MG63 (cell line): ENCODE data around the gene CACNA1C. TPM values are rescaled to one million over a fixed set of nuclear protein-coding genes. Genes with fewer than 3 reads are reported as not detected.

Experiments
- DNase-seq: peaks from one replicate; pipeline ENCODE4 v3.0.0-alpha.2; 2020
- H3K27me3 ChIP-seq: fragments of 250-450 bp; sonication (Bioruptor Pico); 2 replicates; pipeline ENCODE4 v1.5.1; 2020; ENCODE audit warnings: mild to moderate bottlenecking, moderate library complexity
- H3K36me3 ChIP-seq: fragments of 250-450 bp; sonication (Bioruptor Pico); 2 replicates; pipeline ENCODE4 v1.5.1; 2020; ENCODE audit warnings: mild to moderate bottlenecking, moderate library complexity
- H3K4me3 ChIP-seq: fragments of 250-450 bp; sonication (Bioruptor Pico); 2 replicates; pipeline ENCODE4 v1.5.1; 2020; ENCODE audit warnings: mild to moderate bottlenecking, moderate library complexity
- H3K9me3 ChIP-seq: fragments of 250-450 bp; sonication (Bioruptor Pico); 2 replicates; pipeline ENCODE4 v1.5.1; 2020; ENCODE audit warnings: mild to moderate bottlenecking, moderate library complexity
- total RNA-seq: library from RNA; depleted of rRNA; stranded (reverse); fragments of >200 nt; shearing (Covaris generic); gene quantifications from 2 replicates; pipeline ENCODE4 v1.2.3, GENCODE V29; 2014; ENCODE audit warnings: low replicate concordance

Gene CACNA1C
- total RNA-seq, 1 experiment from 2014 or later = 1.4 TPM

GRCh38 chr12:2390850-2391390 lies 338.1 kb downstream of the CACNA1C start:
- DNase-seq = no peak
- H3K36me3 ChIP-seq = no peaks in the 10 kb centered on the region

GRCh38 chr12:2391740-2392331 lies 339.0 kb downstream of the CACNA1C start:
- DNase-seq = no peak
- Histone ChIP-seq H3K9me3 (no peaks in the 10 kb centered on the region), H3K27me3 (no peaks in the 10 kb centered on the region), H3K4me3 (no peak overlapping the region), H3K36me3 (no peaks in the 10 kb centered on the region)

More at GRCh38 chr12:2390850-2391390, 338.1 kb downstream of the CACNA1C start:
- Histone ChIP-seq H3K4me3 (no peak overlapping the region), H3K27me3 (no peaks in the 10 kb centered on the region), H3K9me3 (no peaks in the 10 kb centered on the region)

- Histone ChIP-seq H3K27me3 (no peaks in the 10 kb centered on the region), H3K4me3 (no peak overlapping the region)
- DNase-seq = no peak
These were observed 340.2 kb downstream of the CACNA1C start for GRCh38 chr12:2393016-2393415.

GRCh38 chr12:2393996-2394395 lies 341.2 kb downstream of the CACNA1C start:
- Histone ChIP-seq H3K4me3 (no peak overlapping the region), H3K27me3 (no peaks in the 10 kb centered on the region), H3K36me3 (no peaks in the 10 kb centered on the region), H3K9me3 (no peaks in the 10 kb centered on the region)
- no peak for DNase-seq

More at GRCh38 chr12:2393016-2393415, 340.2 kb downstream of the CACNA1C start:
- H3K9me3 ChIP-seq = no peaks in the 10 kb centered on the region
- H3K36me3 ChIP-seq = no peaks in the 10 kb centered on the region

- H3K4me3 ChIP-seq = no peak overlapping the region
- peak; percentile 57 for DNase-seq
These were observed 342.7 kb downstream of the CACNA1C start for GRCh38 chr12:2395354-2395977.

GRCh38 chr12:2396448-2396871 lies 343.7 kb downstream of the CACNA1C start:
- Histone ChIP-seq H3K9me3 (no peaks in the 10 kb centered on the region), H3K36me3 (no peaks in the 10 kb centered on the region), H3K27me3 (no peaks in the 10 kb centered on the region), H3K4me3 (no peak overlapping the region)
- peak; percentile 81 for DNase-seq

More at GRCh38 chr12:2395354-2395977, 342.7 kb downstream of the CACNA1C start:
- no peaks in the 10 kb centered on the region for H3K27me3 ChIP-seq
- no peaks in the 10 kb centered on the region for H3K36me3 ChIP-seq
- H3K9me3 ChIP-seq = no peaks in the 10 kb centered on the region

GRCh38 chr12:2397356-2398045 lies 344.7 kb downstream of the CACNA1C start:
- H3K36me3 ChIP-seq = no peaks in the 10 kb centered on the region
- peak; percentile 55 for DNase-seq
- H3K27me3 ChIP-seq = no peaks in the 10 kb centered on the region

GRCh38 chr12:2401040-2401439 lies 348.3 kb downstream of the CACNA1C start:
- no peak overlapping the region for H3K4me3 ChIP-seq
- no peaks in the 10 kb centered on the region for H3K9me3 ChIP-seq
- H3K27me3 ChIP-seq = no peaks in the 10 kb centered on the region
- no peaks in the 10 kb centered on the region for H3K36me3 ChIP-seq
- no peak for DNase-seq

More at GRCh38 chr12:2397356-2398045, 344.7 kb downstream of the CACNA1C start:
- Histone ChIP-seq H3K4me3 (no peak overlapping the region), H3K9me3 (no peaks in the 10 kb centered on the region)

GRCh38 chr12:2402073-2402579 lies 349.3 kb downstream of the CACNA1C start:
- DNase-seq = no peak
- H3K36me3 ChIP-seq = no peaks in the 10 kb centered on the region
- H3K4me3 ChIP-seq = no peak overlapping the region
- H3K27me3 ChIP-seq = no peaks in the 10 kb centered on the region
- no peaks in the 10 kb centered on the region for H3K9me3 ChIP-seq

- no peak overlapping the region for H3K4me3 ChIP-seq
- no peaks in the 10 kb centered on the region for H3K9me3 ChIP-seq
- no peaks in the 10 kb centered on the region for H3K36me3 ChIP-seq
- H3K27me3 ChIP-seq = no peaks in the 10 kb centered on the region
- DNase-seq = no peak
These were observed 350.6 kb downstream of the CACNA1C start for GRCh38 chr12:2403221-2403976.

GRCh38 chr12:2405039-2405438 lies 352.3 kb downstream of the CACNA1C start:
- H3K27me3 ChIP-seq = no peaks in the 10 kb centered on the region
- H3K4me3 ChIP-seq = no peak overlapping the region
- no peaks in the 10 kb centered on the region for H3K36me3 ChIP-seq
- H3K9me3 ChIP-seq = no peaks in the 10 kb centered on the region
- DNase-seq = no peak

GRCh38 chr12:2406903-2407302 lies 354.1 kb downstream of the CACNA1C start:
- Histone ChIP-seq H3K4me3 (no peak overlapping the region), H3K36me3 (no peaks in the 10 kb centered on the region), H3K9me3 (no peaks in the 10 kb centered on the region), H3K27me3 (no peaks in the 10 kb centered on the region)
- DNase-seq = no peak

- Histone ChIP-seq H3K36me3 (no peaks in the 10 kb centered on the region), H3K9me3 (no peaks in the 10 kb centered on the region), H3K4me3 (no peak overlapping the region), H3K27me3 (no peaks in the 10 kb centered on the region)
- no peak for DNase-seq
These were observed 355.5 kb downstream of the CACNA1C start for GRCh38 chr12:2408262-2408661.

- DNase-seq = no peak
- Histone ChIP-seq H3K27me3 (no peaks in the 10 kb centered on the region), H3K36me3 (no peaks in the 10 kb centered on the region), H3K4me3 (no peak overlapping the region), H3K9me3 (no peaks in the 10 kb centered on the region)
These were observed 357.0 kb downstream of the CACNA1C start for GRCh38 chr12:2409656-2410265.

GRCh38 chr12:2410496-2410895 lies 357.7 kb downstream of the CACNA1C start:
- Histone ChIP-seq H3K36me3 (no peaks in the 10 kb centered on the region), H3K4me3 (no peak overlapping the region), H3K9me3 (no peaks in the 10 kb centered on the region), H3K27me3 (no peaks in the 10 kb centered on the region)
- no peak for DNase-seq

- no peaks in the 10 kb centered on the region for H3K36me3 ChIP-seq
- H3K4me3 ChIP-seq = no peak overlapping the region
- DNase-seq = no peak
- H3K27me3 ChIP-seq = no peaks in the 10 kb centered on the region
- no peaks in the 10 kb centered on the region for H3K9me3 ChIP-seq
These were observed 358.2 kb downstream of the CACNA1C start for GRCh38 chr12:2411011-2411410.
